G401 (cell line): ENCODE data around the gene TMEM138. TPM values are rescaled to one million over a fixed set of nuclear protein-coding genes. Genes with fewer than 3 reads are reported as not detected.

Experiments
- DNase-seq: peaks from one replicate; pipeline ENCODE4 v3.0.0-alpha.2; 2015; ENCODE audit warnings: low spot score
- in situ Hi-C: cut with HindIII; loops from 2 replicates; pipeline ENCODE4 v1.10.0; 2016; ENCODE audit warnings: low sequenced_read_pairs, mixed read lengths
- total RNA-seq: library from RNA; depleted of rRNA; stranded (reverse); fragments of >200 nt; shearing (Covaris generic); gene quantifications from 2 replicates; pipeline ENCODE4 v1.2.3, GENCODE V29; 2014; rRNA removed

The TMEM138 gene
- total RNA-seq, 1 experiment from 2014 or later: 18.1 TPM

- peak; percentile 25 for DNase-seq
- in situ Hi-C loops: no loop called here
Measured at GRCh38 chr11:61392981-61393595, 30.9 kb downstream of the TMEM138 start.

GRCh38 chr11:61401173-61401572 lies 39.0 kb downstream of the TMEM138 start:
- DNase-seq: no peak
- in situ Hi-C loops: no loop called here

- in situ Hi-C loops: no loop called here
- no peak for DNase-seq
Measured at GRCh38 chr11:61401573-61401972, 39.4 kb downstream of the TMEM138 start.

GRCh38 chr11:61403658-61404057 lies 41.5 kb downstream of the TMEM138 start:
- in situ Hi-C loops: no loop called here
- DNase-seq: no peak

GRCh38 chr11:61404103-61404502 lies 41.9 kb downstream of the TMEM138 start:
- no peak for DNase-seq
- in situ Hi-C loops: no loop called here

GRCh38 chr11:61404641-61405040 lies 42.5 kb downstream of the TMEM138 start:
- DNase-seq: no peak
- in situ Hi-C loops: no loop called here

- in situ Hi-C loops: no loop called here
Measured at GRCh38 chr11:61406067-61406466, 43.9 kb downstream of the TMEM138 start.

GRCh38 chr11:61406991-61407728 lies 45.0 kb downstream of the TMEM138 start:
- in situ Hi-C loops: no loop called here

More at GRCh38 chr11:61406067-61406466, 43.9 kb downstream of the TMEM138 start:
- DNase-seq: peak; percentile 23

GRCh38 chr11:61411589-61411988 lies 49.4 kb downstream of the TMEM138 start:
- in situ Hi-C loops: no loop called here
- no peak for DNase-seq

More at GRCh38 chr11:61406991-61407728, 45.0 kb downstream of the TMEM138 start:
- DNase-seq: no peak

- in situ Hi-C loops: no loop called here
- DNase-seq: no peak
Measured at GRCh38 chr11:61413496-61413895, 51.3 kb downstream of the TMEM138 start.

- in situ Hi-C loops: no loop called here
Measured at GRCh38 chr11:61414547-61414946, 52.4 kb downstream of the TMEM138 start.

GRCh38 chr11:61415381-61415780 lies 53.2 kb downstream of the TMEM138 start:
- in situ Hi-C loops: no loop called here
- DNase-seq: no peak

More at GRCh38 chr11:61414547-61414946, 52.4 kb downstream of the TMEM138 start:
- DNase-seq: no peak

- DNase-seq: no peak
- in situ Hi-C loops: no loop called here
Measured at GRCh38 chr11:61416941-61417340, 54.8 kb downstream of the TMEM138 start.

GRCh38 chr11:61417670-61418069 lies 55.5 kb downstream of the TMEM138 start:
- in situ Hi-C loops: no loop called here
- DNase-seq: no peak

- in situ Hi-C loops: no loop called here
Measured at GRCh38 chr11:61418136-61418535, 56.0 kb downstream of the TMEM138 start.

More at GRCh38 chr11:61418136-61418535, 56.0 kb downstream of the TMEM138 start:
- DNase-seq: no peak

Other genes starting within 250 kb of the TMEM138 start
- gene VPS37C, start 200.9 kb upstream of the TMEM138 start, total RNA-seq: 15.5 and 16.6 TPM in 2 replicates
- gene PGA3, start 158.9 kb upstream of the TMEM138 start, total RNA-seq: not detected in 2 replicates
- gene PGA4, start 140.0 kb upstream of the TMEM138 start, total RNA-seq: not detected in 2 replicates
- not detected in 2 replicates for gene PGA5, start 121.2 kb upstream of the TMEM138 start, total RNA-seq
- 7.3 and 9.5 TPM in 2 replicates for gene VWCE, start 67.1 kb upstream of the TMEM138 start, total RNA-seq
- gene DDB1, start 29.3 kb upstream of the TMEM138 start, total RNA-seq: 319 and 332 TPM in 2 replicates
- gene TKFC, start 29.1 kb upstream of the TMEM138 start, total RNA-seq: 22.8 and 36.1 TPM in 2 replicates
- gene CYB561A3, start 492 bp upstream of the TMEM138 start, total RNA-seq: 19.0 and 20.4 TPM in 2 replicates
- not detected in 2 replicates for gene TMEM216, start 30.2 kb downstream of the TMEM138 start, total RNA-seq
- gene CPSF7, start 67.6 kb downstream of the TMEM138 start, total RNA-seq: 29.5 and 39.1 TPM in 2 replicates
- gene SDHAF2, start 67.8 kb downstream of the TMEM138 start, total RNA-seq: 19.5 and 22.3 TPM in 2 replicates
- gene LRRC10B, start 146.4 kb downstream of the TMEM138 start, total RNA-seq: 2.5 and 4.6 TPM in 2 replicates
- 1.6 and 3.4 TPM in 2 replicates for gene SYT7, start 218.7 kb downstream of the TMEM138 start, total RNA-seq